Endothelial cell of umbilical vein (primary cell): ENCODE measurements around the gene DESI1. TPM values are rescaled to one million over a fixed set of nuclear protein-coding genes. Genes with fewer than 3 reads are reported as not detected.

Source experiments
- BruUV-seq: library from RNA; stranded (reverse); fragments of 400-500 nt; replicated peaks from 2 replicates; lab custom pipeline; 2021; lab: Mats Ljungman, UMichigan
- CTCF ChIA-PET: fragments of 300-600, 350-600 bp; sonication (Branson Sonifier 250); formaldehyde crosslinking; loops from one replicate; lab custom pipeline; 2021; ENCODE audit warnings: antibody characterized with exemption, inconsistent platforms; lab: Charles Lee
- POLR2A ChIA-PET: fragments of 300-600, 350-600 bp; sonication (Branson Sonifier 250); formaldehyde crosslinking; loops from one replicate; lab custom pipeline; 2021; ENCODE audit warnings: antibody characterized with exemption, inconsistent platforms; lab: Charles Lee
- DNase-seq: peaks from one replicate; pipeline ENCODE4 v3.0.0-alpha.2; 2011; ENCODE audit warnings: low read depth, low spot score
- FAIRE-seq: peaks from 2 replicates; lab custom pipeline; 2011; peaks lifted over from hg19 to GRCh38; lab: Jason Lieb, UNC
- H2AFZ ChIP-seq: 2 replicates; pipeline ENCODE4 v1.6.0; 2012; ENCODE audit warnings: low read depth, low read length, control low read depth, inconsistent platforms
- H3K27ac ChIP-seq: 2 replicates; pipeline ENCODE4 v1.5.1; 2011; ENCODE audit warnings: low read depth, mild to moderate bottlenecking, control low read depth, low read length, moderate library complexity; ENCODE audit not compliant: insufficient read depth
- H3K27me3 ChIP-seq, 2 experiments: 2 replicates each; pipeline versions ENCODE4 v1.6.0 to v1.6.1; 2011; ENCODE audit warnings: low read length in 2 of 2, mixed read lengths in 1 of 2; ENCODE audit not compliant: control insufficient read depth in 2 of 2, insufficient read depth in 2 of 2
- H3K36me3 ChIP-seq, 2 experiments: 2 replicates in 1 of 2; 3 replicates in 1 of 2; pipeline ENCODE4 v1.5.1; 2011; ENCODE audit warnings: low read length in 2 of 2, mild to moderate bottlenecking in 1 of 2, moderate library complexity in 1 of 2; ENCODE audit not compliant: control insufficient read depth in 2 of 2, insufficient read depth in 2 of 2; ENCODE audit errors: extremely low read depth in 1 of 2
- H3K4me1 ChIP-seq: 3 replicates; pipeline ENCODE4 v1.5.1; 2011; ENCODE audit warnings: mild to moderate bottlenecking, low read length; ENCODE audit not compliant: control insufficient read depth, insufficient read depth; ENCODE audit errors: extremely low read depth
- H3K4me2 ChIP-seq: 2 replicates; pipeline ENCODE4 v1.6.1; 2011; ENCODE audit warnings: low read length, control low read depth, mixed read lengths; ENCODE audit not compliant: insufficient read depth
- H3K4me3 ChIP-seq, 3 experiments: fragments of 200-600 bp in 1 of 3; sonication (generic), shearing (Covaris generic) in 1 of 3; replicated peaks in 1 of 3; 2 replicates each; pipeline ENCODE4 v1.5.1; 2011 to 2016; ENCODE audit warnings: control low read depth in 3 of 3, low read length in 3 of 3, mild to moderate bottlenecking in 2 of 3, inconsistent platforms in 1 of 3, low read depth in 1 of 3, moderate library complexity in 1 of 3; ENCODE audit not compliant: insufficient read depth in 1 of 3
- H3K79me2 ChIP-seq: 2 replicates; pipeline ENCODE4 v1.6.0; 2012; ENCODE audit warnings: low read length, inconsistent platforms; ENCODE audit not compliant: control insufficient read depth, insufficient read depth
- H3K9ac ChIP-seq: replicated peaks from 2 replicates; pipeline ENCODE3; 2011; ENCODE audit warnings: low read length, control low read depth; ENCODE audit not compliant: insufficient read depth; ENCODE audit errors: extremely low read depth
- H3K9me1 ChIP-seq: replicated peaks from 3 replicates; pipeline ENCODE4 v1.6.0; 2011; ENCODE audit warnings: mild to moderate bottlenecking, low read length; ENCODE audit not compliant: control insufficient read depth, insufficient read depth; ENCODE audit errors: extremely low read depth
- H3K9me3 ChIP-seq: replicated peaks from 2 replicates; pipeline ENCODE4 v1.5.1; 2012; ENCODE audit warnings: low read length, inconsistent platforms; ENCODE audit not compliant: control insufficient read depth, insufficient read depth
- H4K20me1 ChIP-seq: replicated peaks from 2 replicates; pipeline ENCODE3; 2011; ENCODE audit warnings: mild to moderate bottlenecking, low read length; ENCODE audit not compliant: control insufficient read depth, insufficient read depth; ENCODE audit errors: extremely low read depth
- EZH2 ChIP-seq: IDR thresholded peaks from 2 replicates; pipeline ENCODE4 v1.6.1; 2012; ENCODE audit warnings: borderline replicate concordance, low read depth, mild to moderate bottlenecking, moderate library complexity, low read length, inconsistent platforms; ENCODE audit not compliant: severe bottlenecking
- FOS ChIP-seq: IDR thresholded peaks from 2 replicates; pipeline ENCODE4 v1.6.1; 2011; ENCODE audit warnings: mild to moderate bottlenecking, low read length, moderate library complexity, borderline replicate concordance; ENCODE audit not compliant: insufficient read depth
- GATA2 ChIP-seq: IDR thresholded peaks from 2 replicates; pipeline ENCODE4 v1.7.0; 2011; ENCODE audit warnings: low read depth, mild to moderate bottlenecking, moderate library complexity, mixed read lengths, low read length; ENCODE audit not compliant: insufficient read length, insufficient read depth
- JUN ChIP-seq: IDR thresholded peaks from 2 replicates; pipeline ENCODE4 v1.6.1; 2011; ENCODE audit warnings: borderline replicate concordance, low read depth; ENCODE audit not compliant: insufficient read length, insufficient read depth
- MYC ChIP-seq: IDR thresholded peaks from one replicate; pipeline ENCODE4 v1.6.1; 2011; ENCODE audit warnings: mild to moderate bottlenecking, low read depth, low read length
- POLR2A ChIP-seq: IDR thresholded peaks from 2 replicates; pipeline ENCODE4 v1.6.1; 2012; ENCODE audit warnings: low read depth, mild to moderate bottlenecking, control low read depth, low read length
- POLR2AphosphoS5 ChIP-seq: IDR thresholded peaks from 2 replicates; pipeline ENCODE4 v1.6.1; 2012; ENCODE audit warnings: low read depth, mild to moderate bottlenecking, control low read depth, low read length, moderate library complexity; ENCODE audit not compliant: insufficient read depth
- dilution Hi-C: fragments of 300-500 bp; cut with MboI; formaldehyde crosslinking; loops from one replicate; pipeline ENCODE4 v1.15.0; 2019; ENCODE audit warnings: low sequenced_read_pairs; ENCODE audit not compliant: extremely low pct_ligation_motif_present
- intact Hi-C: fragments of 100-400 bp; cut with micrococcal nuclease; formaldehyde crosslinking; loops from one replicate; pipeline ENCODE4 v1.10.0; 2022
- polyA plus RNA-seq, 4 experiments: library from polyadenylated mRNA; depleted of rRNA in 3 of 4; stranded (reverse) in 3 of 4; unstranded in 1 of 4; fragments of >200 nt; gene quantifications; 2 replicates each; pipeline versions ENCODE4 v1.2.1 to v1.2.3, GENCODE V29; 2011 to 2012; ENCODE audit warnings: missing spikeins in 1 of 4
- total RNA-seq: library from RNA; stranded (reverse); gene quantifications from 2 replicates; pipeline ENCODE4 v1.2.3, GENCODE V29; 2021
- TF ChIP-seq, protein P1 (sequence below), 2 donors: IDR thresholded peaks; 1 replicate in 1 of 2; 2 replicates in 1 of 2; pipeline ENCODE4 v1.5.1; 2011; ENCODE audit warnings: low read length in 2 of 2, mild to moderate bottlenecking in 2 of 2, moderate library complexity in 2 of 2, control low read depth in 1 of 2, inconsistent platforms in 1 of 2, low read depth in 1 of 2; ENCODE audit not compliant: insufficient read depth in 1 of 2; ENCODE audit errors: extremely low read depth in 1 of 2
- TF ChIP-seq, protein P2 (sequence below): IDR thresholded peaks from 2 replicates; pipeline ENCODE4 v1.6.1; 2011; ENCODE audit not compliant: insufficient read depth, insufficient read length

DESI1 gene
- total and polyA plus RNA-seq, 2 donors (not counting 3 experiments of a cell fraction or from before 2014, with no cell fraction given): 36.8 to 59.1 TPM

DNA sequence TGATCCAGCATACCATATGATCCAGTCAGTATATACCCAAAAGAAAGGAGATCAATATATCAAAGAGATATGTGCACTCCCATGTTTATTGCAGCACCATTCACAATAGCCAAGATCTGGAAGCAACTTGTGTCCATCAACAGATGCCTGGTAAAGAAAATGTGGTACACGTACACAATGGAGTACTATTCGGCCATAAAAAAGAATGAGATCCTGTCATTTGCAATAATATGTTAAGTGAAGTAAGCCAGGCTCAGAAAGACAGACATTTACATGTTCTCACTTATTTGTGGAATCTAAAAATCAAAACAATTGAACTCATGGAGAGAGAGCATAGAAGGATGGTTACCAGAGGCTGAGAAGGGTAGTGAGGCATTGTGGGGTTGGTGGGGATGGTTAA lies 40.9 kb upstream of the DESI1 start:
- Histone ChIP-seq H4K20me1 (no peaks in the 10 kb centered on the region), H3K4me3 (no peak overlapping the region), H3K9me3 (no peaks in the 10 kb centered on the region), H3K4me2 (no peak overlapping the region), H3K79me2 (no peaks in the 10 kb centered on the region), H3K36me3 (peaks cover 33 to 41% of the 10 kb centered on the region in 2 experiments), H2AFZ (no peak overlapping the region), H3K9ac (no peak overlapping the region), H3K4me1 (no peaks in the 10 kb centered on the region), H3K27ac (no peak overlapping the region), H3K9me1 (no peaks in the 10 kb centered on the region), H3K27me3 (no peaks in the 10 kb centered on the region)
- TF ChIP-seq, protein P1, sequence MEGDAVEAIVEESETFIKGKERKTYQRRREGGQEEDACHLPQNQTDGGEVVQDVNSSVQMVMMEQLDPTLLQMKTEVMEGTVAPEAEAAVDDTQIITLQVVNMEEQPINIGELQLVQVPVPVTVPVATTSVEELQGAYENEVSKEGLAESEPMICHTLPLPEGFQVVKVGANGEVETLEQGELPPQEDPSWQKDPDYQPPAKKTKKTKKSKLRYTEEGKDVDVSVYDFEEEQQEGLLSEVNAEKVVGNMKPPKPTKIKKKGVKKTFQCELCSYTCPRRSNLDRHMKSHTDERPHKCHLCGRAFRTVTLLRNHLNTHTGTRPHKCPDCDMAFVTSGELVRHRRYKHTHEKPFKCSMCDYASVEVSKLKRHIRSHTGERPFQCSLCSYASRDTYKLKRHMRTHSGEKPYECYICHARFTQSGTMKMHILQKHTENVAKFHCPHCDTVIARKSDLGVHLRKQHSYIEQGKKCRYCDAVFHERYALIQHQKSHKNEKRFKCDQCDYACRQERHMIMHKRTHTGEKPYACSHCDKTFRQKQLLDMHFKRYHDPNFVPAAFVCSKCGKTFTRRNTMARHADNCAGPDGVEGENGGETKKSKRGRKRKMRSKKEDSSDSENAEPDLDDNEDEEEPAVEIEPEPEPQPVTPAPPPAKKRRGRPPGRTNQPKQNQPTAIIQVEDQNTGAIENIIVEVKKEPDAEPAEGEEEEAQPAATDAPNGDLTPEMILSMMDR (IDR thresholded peaks at IDR 0.05; ENCODE audit: extremely low read depth in 1 of 2, insufficient read depth in 1 of 2, low read depth in 1 of 2, low read length in 2 of 2): no peak
- TF ChIP-seq POLR2AphosphoS5 (no peak), GATA2 (no peak), FOS (no peak), EZH2 (no peak), POLR2A (no peak), MYC (no peak), JUN (no peak)
- TF ChIP-seq, protein P2, sequence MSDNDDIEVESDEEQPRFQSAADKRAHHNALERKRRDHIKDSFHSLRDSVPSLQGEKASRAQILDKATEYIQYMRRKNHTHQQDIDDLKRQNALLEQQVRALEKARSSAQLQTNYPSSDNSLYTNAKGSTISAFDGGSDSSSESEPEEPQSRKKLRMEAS: no peak
- CTCF ChIA-PET: interaction anchor here (1.0 to 1.4 kb wide), 2 partner anchors 10 to 279 kb away, joined by 3 read pairs; no protein-coding TSS in a partner anchor
- no peak for DNase-seq
- dilution Hi-C loops (no loop called here), intact Hi-C loops (no loop called here)
- no peak for FAIRE-seq
- POLR2A ChIA-PET: no interaction called here
- BruUV-seq: no TSS peak
